OCI-LY3 (cell line): Measurements from ENCODE around the gene TNS1.

ENCODE experiments used
- EZH2phosphoT487 ChIP-seq: fragments of 200-600 bp; shearing (Covaris generic); IDR thresholded peaks from 2 replicates; pipeline ENCODE4 v1.6.1; 2018; ENCODE audit warnings: antibody characterized with exemption, mixed run types, low read depth
- TF ChIP-seq, protein P1 (sequence below): fragments of 200-600, 300-600 bp; sonication (generic); IDR thresholded peaks from 2 replicates; pipeline ENCODE4 v1.5.1; 2014; ENCODE audit warnings: antibody characterized with exemption, low read length, low read depth

DNA sequence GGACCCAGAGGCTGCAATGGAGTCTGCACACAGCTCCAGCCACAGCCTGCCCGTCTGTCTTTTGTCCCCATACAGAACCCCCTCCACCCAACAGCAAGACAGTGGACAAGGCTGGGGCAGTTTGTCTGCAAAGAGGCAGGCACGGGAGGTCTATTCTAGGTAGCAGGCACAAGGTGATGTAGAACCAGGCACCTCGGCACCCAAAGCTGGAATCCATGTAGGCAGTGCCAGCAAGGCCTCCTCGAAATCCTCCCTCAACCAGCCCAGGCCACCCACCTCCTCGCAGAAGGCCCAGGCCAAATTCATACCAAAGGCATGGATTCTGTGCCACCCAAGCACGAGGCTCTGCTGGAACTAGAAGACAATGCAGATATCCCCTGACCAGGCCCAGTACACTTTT lies 179.2 kb downstream of the TNS1 start:
- TF ChIP-seq, protein P1, sequence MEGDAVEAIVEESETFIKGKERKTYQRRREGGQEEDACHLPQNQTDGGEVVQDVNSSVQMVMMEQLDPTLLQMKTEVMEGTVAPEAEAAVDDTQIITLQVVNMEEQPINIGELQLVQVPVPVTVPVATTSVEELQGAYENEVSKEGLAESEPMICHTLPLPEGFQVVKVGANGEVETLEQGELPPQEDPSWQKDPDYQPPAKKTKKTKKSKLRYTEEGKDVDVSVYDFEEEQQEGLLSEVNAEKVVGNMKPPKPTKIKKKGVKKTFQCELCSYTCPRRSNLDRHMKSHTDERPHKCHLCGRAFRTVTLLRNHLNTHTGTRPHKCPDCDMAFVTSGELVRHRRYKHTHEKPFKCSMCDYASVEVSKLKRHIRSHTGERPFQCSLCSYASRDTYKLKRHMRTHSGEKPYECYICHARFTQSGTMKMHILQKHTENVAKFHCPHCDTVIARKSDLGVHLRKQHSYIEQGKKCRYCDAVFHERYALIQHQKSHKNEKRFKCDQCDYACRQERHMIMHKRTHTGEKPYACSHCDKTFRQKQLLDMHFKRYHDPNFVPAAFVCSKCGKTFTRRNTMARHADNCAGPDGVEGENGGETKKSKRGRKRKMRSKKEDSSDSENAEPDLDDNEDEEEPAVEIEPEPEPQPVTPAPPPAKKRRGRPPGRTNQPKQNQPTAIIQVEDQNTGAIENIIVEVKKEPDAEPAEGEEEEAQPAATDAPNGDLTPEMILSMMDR: no peak
- TF ChIP-seq EZH2phosphoT487: no peak
